Kidney glomerular epithelial cell (primary cell): ENCODE data around the gene SLC46A2.

Experiments
- DNase-seq: peaks from one replicate; lab custom pipeline; 2025; lab: John Stamatoyannopoulos, UW

The SLC46A2 gene

DNA sequence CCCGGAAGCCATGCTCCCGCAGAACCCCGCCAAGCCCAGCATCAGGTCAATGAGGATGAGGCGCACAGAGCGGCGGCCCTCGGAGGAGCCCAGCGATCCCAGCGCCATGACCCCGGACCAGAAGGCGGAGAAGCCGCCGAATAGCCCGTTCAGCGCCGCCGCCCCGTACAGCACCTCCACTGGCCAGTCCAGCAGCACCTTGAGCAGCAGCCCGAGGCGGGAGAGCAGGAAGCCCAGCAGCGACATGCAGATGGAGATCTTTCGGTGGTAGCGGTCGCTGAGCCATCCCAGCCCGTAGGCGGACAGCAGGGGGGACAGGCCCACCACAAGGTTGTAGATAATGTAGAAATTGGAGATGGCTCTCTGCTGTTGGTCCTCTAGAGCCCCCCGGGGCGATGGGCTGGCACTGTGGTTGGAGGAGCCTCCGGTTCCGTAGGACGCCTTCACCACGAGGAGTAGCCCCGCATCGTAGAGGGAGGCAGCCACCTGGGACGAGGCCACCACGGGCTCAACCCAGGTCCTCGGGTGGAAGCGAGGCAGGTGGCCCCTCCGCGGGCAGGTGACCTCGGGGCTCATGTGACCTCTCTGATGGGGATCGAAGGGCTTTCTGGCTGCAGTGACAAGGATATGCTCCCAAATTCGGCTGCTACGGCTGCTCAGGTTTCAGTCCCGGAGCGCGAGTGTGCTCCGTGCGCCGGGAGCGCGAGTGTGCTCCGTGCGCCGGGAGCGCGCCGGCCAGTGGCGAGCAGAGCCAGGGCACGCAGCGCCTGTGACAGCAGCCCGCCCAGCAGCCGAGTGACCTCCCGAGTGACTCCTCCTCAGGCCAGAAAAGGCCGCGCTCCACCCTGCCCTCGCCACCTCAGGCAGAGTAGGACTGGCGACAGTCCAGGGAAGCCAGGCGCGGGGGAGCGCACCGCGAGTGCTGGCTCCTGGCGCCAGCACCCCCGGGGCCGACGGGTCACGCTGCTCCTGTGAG lies at the start of gene SLC46A2:
Gene SLC46A2 (minus strand): TSS at position 771 of the 976 bp plus-strand sequence. CDS start 195 bp downstream, at position 576.
- DNase-seq: no peak

DNA sequence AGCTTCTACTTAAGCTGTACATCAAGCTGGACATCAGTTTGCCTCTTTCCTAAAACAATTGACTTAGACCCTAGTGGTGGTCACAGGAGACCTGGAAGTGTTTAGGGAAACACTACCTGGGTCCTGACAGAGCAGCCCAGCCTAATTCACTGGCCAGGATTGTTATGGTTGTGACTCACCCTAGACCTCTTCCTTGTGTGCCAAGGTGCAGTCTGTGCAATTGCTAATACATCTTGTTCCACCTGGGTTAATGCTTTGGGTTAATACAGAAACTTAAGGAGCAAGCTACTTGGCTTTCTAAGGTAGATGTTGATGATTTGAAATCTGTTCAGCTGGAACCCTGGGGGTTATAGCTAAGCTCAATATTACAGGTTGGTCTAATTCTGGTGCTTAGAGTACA lies 48.7 kb upstream of the SLC46A2 start:
- DNase-seq: no peak

GRCh38 chr9:112933696-112934095 lies 43.0 kb upstream of the SLC46A2 start:
- no peak for DNase-seq

- DNase-seq: peak; percentile 16
Measured at GRCh38 chr9:112925058-112925641, 34.5 kb upstream of the SLC46A2 start.

GRCh38 chr9:112921549-112921948 lies 30.9 kb upstream of the SLC46A2 start:
- DNase-seq: peak; percentile 53

- no peak for DNase-seq
Measured at GRCh38 chr9:112917987-112918362, 27.3 kb upstream of the SLC46A2 start.

DNA sequence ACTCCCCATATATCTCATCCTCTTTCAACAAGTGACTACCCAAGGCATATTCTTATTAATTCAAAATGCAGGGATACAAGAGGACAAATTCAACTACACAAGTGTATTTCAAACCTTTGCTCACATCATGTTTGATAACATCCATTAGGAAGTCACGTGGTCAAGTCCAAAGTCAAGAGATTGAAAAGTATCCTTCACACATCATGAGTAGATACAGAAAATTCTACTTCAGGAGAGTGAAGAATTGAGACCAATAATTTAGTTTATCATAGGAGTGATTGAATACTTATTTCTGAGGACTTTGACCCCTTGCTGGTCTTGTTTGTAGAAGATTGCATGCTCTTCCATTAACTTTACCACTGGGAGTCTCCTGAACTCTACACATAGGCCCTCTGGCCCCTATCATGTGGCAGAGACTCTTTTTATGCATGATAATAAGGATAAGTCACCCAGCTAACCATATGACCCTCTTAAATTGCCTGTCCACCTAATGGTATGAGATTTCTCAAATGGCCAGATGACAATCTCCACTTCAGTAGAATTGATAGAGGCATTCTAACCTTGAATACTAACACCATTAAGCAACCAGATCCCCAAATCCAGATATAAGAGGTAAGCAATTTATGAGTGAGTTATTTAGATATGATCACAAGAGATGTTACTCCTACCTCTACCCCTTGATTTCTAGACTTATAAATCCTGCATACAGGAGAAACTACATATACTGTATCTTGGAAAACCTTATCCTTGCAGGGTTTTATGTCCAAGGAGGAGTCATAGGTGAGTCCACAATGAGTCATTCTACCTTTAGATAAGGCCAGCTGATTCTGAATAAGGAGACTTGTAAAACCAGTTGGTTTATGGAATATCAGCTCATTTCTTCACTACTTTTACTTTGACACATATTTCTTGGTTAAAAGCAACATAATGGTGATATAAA lies 26.6 kb upstream of the SLC46A2 start:
- no peak for DNase-seq

DNA sequence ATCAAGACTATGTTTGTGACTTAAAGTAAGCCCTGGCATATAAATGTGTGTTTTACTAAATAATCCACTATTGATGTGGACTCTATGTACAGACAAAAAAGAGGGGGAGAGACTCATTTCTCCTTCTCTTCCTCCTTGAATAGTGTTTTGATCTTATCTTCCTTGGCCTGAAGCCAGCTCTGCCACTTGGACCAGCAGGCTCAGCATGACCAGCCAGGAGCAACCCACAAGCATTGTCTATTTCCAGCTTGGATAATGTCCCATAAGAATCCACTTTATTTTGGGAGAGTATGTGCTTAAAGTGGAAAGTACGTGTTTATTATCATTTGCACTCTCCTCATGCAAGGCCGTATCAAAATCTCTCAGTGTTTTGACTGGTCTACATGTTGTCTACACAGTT lies 23.8 kb upstream of the SLC46A2 start:
- no peak for DNase-seq

DNA sequence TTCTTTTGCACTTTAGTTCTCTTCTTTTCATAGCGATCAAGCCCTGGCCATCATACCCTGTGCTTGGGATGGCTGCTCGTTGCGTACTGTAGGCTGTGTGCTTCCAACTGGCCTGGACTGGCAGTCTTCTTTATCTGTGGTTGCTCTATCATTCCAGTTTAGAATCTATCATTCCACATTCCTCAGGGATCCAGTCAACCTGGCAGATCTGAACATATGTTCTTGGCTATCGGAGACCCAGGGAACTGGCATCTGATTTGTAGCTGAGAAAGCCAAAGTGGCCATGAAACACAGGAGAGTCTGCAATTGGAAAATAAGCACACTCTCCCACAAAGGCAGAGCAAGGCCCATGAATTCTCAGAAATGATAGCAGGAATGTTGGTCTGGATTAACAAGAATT lies 22.6 kb upstream of the SLC46A2 start:
- DNase-seq: no peak

- DNase-seq: no peak
Measured at GRCh38 chr9:112912636-112913035, 22.0 kb upstream of the SLC46A2 start.

DNA sequence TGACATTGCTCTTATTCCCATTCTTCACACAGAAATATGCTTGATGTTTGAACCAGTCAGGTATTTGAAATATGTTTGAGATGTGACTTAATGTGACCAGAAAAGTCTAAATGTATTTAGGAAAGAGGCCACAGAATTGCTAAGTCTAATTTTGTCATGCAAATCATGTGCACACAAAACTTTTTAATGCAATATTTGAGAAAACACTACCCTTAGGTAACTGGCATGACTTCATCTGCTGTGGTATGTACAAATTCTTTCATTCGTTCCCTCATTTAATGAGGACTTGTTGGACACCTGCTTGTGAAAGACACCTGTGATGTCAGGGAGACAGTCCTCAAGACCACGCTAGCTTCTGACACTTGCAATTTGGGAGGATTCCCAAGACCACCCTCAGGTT lies 21.1 kb upstream of the SLC46A2 start:
- DNase-seq: no peak

GRCh38 chr9:112905084-112905483 lies 14.4 kb upstream of the SLC46A2 start:
- DNase-seq: no peak

- no peak for DNase-seq
Measured at GRCh38 chr9:112900901-112901300, 10.2 kb upstream of the SLC46A2 start.

DNA sequence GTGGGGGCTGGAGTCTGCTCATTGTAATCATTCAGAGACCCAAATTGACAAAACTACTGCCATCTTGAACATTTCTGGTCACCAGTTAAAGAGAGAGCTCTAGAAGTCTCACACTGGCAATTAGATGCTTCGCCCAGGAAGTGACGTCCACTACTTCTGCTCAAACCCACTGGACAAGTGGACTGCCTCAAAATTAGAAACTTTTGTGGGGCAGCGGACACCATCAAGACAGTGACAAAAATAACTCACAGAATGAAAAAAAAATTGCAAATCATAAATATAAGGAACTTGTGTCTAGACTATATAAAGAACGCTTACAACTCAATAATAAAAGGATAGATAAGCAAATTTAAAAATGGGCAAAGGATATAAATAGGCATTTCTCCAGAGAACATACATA lies 9.8 kb upstream of the SLC46A2 start:
- DNase-seq: no peak

DNA sequence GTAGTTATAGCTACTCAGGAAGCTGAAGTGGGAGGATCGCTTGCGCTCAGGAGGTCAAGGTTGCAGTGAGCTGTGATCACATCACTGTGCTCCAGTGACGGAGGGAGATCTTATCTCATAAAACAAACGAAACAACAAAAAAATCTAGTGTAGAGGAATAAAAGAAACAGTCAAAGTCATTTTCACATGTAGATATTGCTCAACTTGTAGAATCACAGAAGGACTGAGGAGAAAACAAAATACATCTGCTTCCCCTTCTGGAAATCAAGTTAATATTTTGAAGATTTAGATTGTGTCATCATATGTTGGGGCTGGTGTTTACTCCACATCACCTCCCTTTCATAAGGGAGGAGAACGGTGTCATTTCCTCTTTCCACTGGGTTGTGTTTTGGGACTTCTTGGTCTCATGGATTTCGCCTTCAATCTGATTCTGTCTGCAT lies 8.2 kb upstream of the SLC46A2 start:
- no peak for DNase-seq

DNA sequence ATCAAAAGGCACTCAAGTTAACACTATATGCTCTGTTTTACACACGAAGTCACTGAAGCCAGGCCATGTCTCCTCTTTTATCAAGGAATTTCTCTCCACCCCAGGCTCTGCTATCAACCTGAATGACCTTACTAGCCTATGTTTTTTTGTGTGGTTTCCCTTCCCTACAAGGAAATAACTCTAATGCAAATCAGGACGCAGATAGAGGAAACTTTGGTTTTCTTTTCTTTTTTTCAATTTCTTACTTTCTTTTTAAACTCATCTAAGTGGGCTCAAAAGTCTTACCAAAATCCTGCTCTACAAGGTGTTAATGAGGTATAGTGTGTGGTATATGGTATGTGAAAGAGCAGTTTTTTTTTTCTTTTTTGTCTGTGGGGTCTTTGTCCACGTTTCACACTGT lies 5.5 kb upstream of the SLC46A2 start:
- DNase-seq: no peak

GRCh38 chr9:112894699-112895098 lies 4.0 kb upstream of the SLC46A2 start:
- no peak for DNase-seq

DNA sequence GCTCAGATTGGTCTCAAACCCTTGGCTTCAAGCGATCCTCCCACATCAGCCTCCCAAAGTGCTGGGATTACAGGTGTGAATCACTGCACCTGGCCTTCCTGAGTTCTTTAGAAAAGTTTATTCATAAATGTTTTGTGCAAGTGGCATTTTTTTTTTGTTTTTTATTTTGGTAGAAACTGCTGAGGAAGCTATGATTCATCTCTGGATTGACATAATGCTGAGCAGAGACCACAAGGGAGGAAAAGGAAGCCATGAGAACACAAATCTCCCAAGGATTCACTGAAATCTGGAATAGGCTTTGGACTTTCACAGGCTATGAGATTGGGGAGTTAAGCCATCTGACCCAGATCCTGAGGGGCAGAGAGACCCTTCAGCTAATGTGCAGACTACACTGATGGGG lies 3.4 kb upstream of the SLC46A2 start:
- peak; percentile 24 for DNase-seq

GRCh38 chr9:112892981-112893380 lies 2.3 kb upstream of the SLC46A2 start:
- no peak for DNase-seq

DNA sequence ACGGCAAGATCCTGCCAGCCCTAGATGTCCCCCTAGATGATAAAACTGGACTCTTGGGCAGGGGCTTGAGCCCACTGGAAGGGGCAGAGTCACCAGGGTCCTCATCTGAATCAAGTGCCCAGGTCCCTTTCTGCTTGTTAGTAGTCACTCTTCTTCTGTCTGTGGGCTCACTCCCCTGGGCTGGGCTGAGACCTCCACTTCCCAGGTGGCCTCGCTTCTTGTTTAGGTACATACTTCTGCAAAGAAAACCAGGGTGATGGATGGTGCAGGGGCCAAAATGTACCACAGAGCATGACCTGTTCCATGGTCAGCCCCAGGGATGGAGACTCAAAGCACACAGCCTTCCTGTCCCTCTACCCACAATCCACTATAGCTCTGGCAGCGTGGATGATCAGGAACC lies 845 bp upstream of the SLC46A2 start:
- DNase-seq: no peak

DNA sequence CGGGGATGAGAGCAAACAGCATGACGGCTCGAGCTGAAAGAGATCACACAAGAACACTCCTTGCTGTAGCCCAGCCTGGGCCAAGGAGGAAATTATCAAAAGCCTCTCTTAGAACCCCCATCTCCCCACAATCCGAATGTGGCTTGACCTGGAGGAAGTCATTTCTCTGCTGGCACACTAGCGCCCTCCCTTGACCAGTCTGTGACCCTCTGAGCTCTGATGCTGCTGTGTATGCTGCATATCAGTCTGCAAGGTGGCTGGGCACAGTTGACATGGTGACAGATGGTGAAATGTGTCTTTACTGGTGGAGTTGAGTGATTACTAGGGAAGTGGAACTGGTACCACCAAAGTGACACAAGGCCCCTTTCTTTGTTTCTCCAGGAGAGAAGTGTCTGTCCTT lies 3.3 kb downstream of the SLC46A2 start:
- no peak for DNase-seq

- DNase-seq: no peak
Measured at GRCh38 chr9:112886351-112886750, 4.3 kb downstream of the SLC46A2 start.
